Adrenal gland (tissue), 12 donors: ENCODE results near the gene MAML2. TPM values are rescaled to one million over a fixed set of nuclear protein-coding genes. Genes with fewer than 3 reads are reported as not detected.

Experiments used
- DNase-seq, 7 donors: peaks; one replicate each; pipeline ENCODE4 v3.0.0-alpha.2; 2019 to 2020
- H3K27ac ChIP-seq, 5 donors: fragments of 200-600 bp; sonication (generic) in 4 of 5; 1 replicate in 3 of 5; 2 replicates in 2 of 5; pipeline versions ENCODE4 v1.5.1 to v1.8.0; 2016 to 2020; ENCODE audit warnings: mild to moderate bottlenecking in 1 of 5
- H3K27me3 ChIP-seq: fragments of 200-600 bp; 2 replicates; pipeline ENCODE4 v1.8.0; 2021
- H3K36me3 ChIP-seq, 2 donors: fragments of 200-600 bp; replicated peaks in 1 of 2; 1 replicate in 1 of 2; 2 replicates in 1 of 2; pipeline versions ENCODE4 v1.5.1 to v1.8.0; 2018 to 2022
- H3K4me1 ChIP-seq, 2 donors: fragments of 200-600 bp; replicated peaks in 1 of 2; 1 replicate in 1 of 2; 2 replicates in 1 of 2; pipeline versions ENCODE4 v1.5.1 to v1.8.0; 2018 to 2021
- H3K4me3 ChIP-seq, 4 donors: fragments of 200-600 bp; sonication (generic) in 3 of 4; one replicate each; pipeline ENCODE4 v1.5.1; 2016 to 2018
- H3K9me3 ChIP-seq, 3 donors: fragments of 200-600 bp; sonication (generic) in 1 of 3; replicated peaks in 1 of 3; 1 replicate in 2 of 3; 2 replicates in 1 of 3; pipeline versions ENCODE4 v1.5.1 to v1.8.0; 2016 to 2021
- CTCF ChIP-seq, 6 experiments: fragments of 450-650 bp in 4 of 6; fragments of 200-600 bp in 2 of 6; sonication (generic) in 1 of 6; IDR thresholded peaks; 1 replicate in 5 of 6; 2 replicates in 1 of 6; pipeline versions ENCODE4 v1.5.1 to v1.8.0; 2016 to 2021; ENCODE audit warnings: antibody characterized with exemption in 6 of 6, mild to moderate bottlenecking in 2 of 6, moderate library complexity in 1 of 6
- POLR2A ChIP-seq, 2 donors: fragments of 450-650 bp; IDR thresholded peaks; one replicate each; pipeline ENCODE4 v1.6.1; 2017; ENCODE audit warnings: antibody characterized with exemption in 2 of 2, mild to moderate bottlenecking in 2 of 2, moderate library complexity in 1 of 2
- WGBS, 4 donors: extraction: QIAGEN DNeasy Blood & Tissue Kit in 2 of 4; methylation state at CpG; one replicate each; pipeline versions ENCODE4 v1.1.5 to v1.1.7; 2013 to 2017; 5-methylcytosine and 5-hydroxymethylcytosine counted together
- intact Hi-C, 2 donors: fragments of 100-400 bp; cut with DNase I; formaldehyde crosslinking; loops; one replicate each; pipeline versions ENCODE4 v1.14.1 to v1.15.0; 2022 to 2023
- polyA plus RNA-seq, 3 donors: library from polyadenylated mRNA; stranded (reverse); fragments of 200-250 nt in 2 of 3; fragments of 350-450 nt in 1 of 3; fragmentation: Illumina TruSeq in 1 of 3; extraction: RNeasy Lipid Tissue Mini Kit (QIAGEN cat#74804) in 1 of 3; gene quantifications; one replicate each; pipeline ENCODE4 v1.2.3, GENCODE V29; 2013 to 2014
- total RNA-seq, 9 donors: library from RNA; depleted of rRNA in 4 of 9; stranded (reverse); fragments of >200 nt in 4 of 9; fragments of 120-200 nt in 1 of 9; fragmentation: NEBNext Ultra II Directional in 1 of 9; extraction: Animal tissue kit (Norgen Biotek cat#: 25700) in 1 of 9; gene quantifications; one replicate each; pipeline versions ENCODE4 v1.1.0 to v1.2.4, GENCODE V29; 2013 to 2023
- donor health status: healthy with polysubstance abuse.
- donor health status: Bipolar disorder and iron deficiency.
- donor health status: DM: yes; HTN: yes; CAD: no.
- donor health status: DM: no; HTN: no; CAD: no.
- donor health status: DM: no; HTN: no; CAD: no.
- donor health status: DM: yes; HTN: yes; CAD: no.

MAML2 gene
- total and polyA plus RNA-seq, 12 donors = 1.4 to 19.4 (median 7.6) TPM

- Histone ChIP-seq H3K9me3 (no peaks in the 10 kb centered on the region), H3K4me1 (peaks cover 0 to 24% of the 10 kb centered on the region in 2 donors), H3K27me3 (no peaks in the 10 kb centered on the region), H3K27ac (peak overlapping the region; percentile 78 to 90 (median 84)), H3K4me3 (peak overlapping the region in 2 of 4 donors; percentile 20 to 58), H3K36me3 (no peaks in the 10 kb centered on the region)
- DNase-seq = peak; percentile 91 to 98 (median 98)
- peak in 1 of 2 donors; percentile 67 for TF ChIP-seq POLR2A (IDR thresholded peaks at IDR 0.05)
- no peak for TF ChIP-seq CTCF (IDR thresholded peaks at IDR 0.05)
- 0 to 1% (median 0%) methylated on average over 19 of the region's 19 CpGs for WGBS, 4 donors
- intact Hi-C loops = no loop called here
These were observed 99.9 kb downstream of the MAML2 start for GRCh38 chr11:96242971-96243647.

GRCh38 chr11:96242191-96242847, 100.7 kb downstream of the MAML2 start:
- Histone ChIP-seq H3K27ac (peak overlapping the region in 4 of 5 donors; percentile 83 to 90 (median 86)), H3K4me1 (peaks cover 0 to 22% of the 10 kb centered on the region in 2 donors), H3K4me3 (peak overlapping the region in 1 of 4 donors; percentile 58), H3K36me3 (no peaks in the 10 kb centered on the region), H3K9me3 (no peaks in the 10 kb centered on the region), H3K27me3 (no peaks in the 10 kb centered on the region)
- no peak for DNase-seq
- 37 to 44% (median 38%) methylated on average over 2 of the region's 2 CpGs for WGBS, 4 donors
- TF ChIP-seq POLR2A (IDR thresholded peaks at IDR 0.05) (no peak), CTCF (IDR thresholded peaks at IDR 0.05) (no peak)
- intact Hi-C loops = no loop called here

- Histone ChIP-seq H3K9me3 (no peaks in the 10 kb centered on the region), H3K36me3 (no peaks in the 10 kb centered on the region), H3K4me1 (peaks cover 0 to 13% of the 10 kb centered on the region in 2 donors), H3K27me3 (no peaks in the 10 kb centered on the region), H3K27ac (no peak overlapping the region), H3K4me3 (no peak overlapping the region)
- DNase-seq = no peak
- intact Hi-C loops = no loop called here
- 71 to 78% (median 72%) methylated on average over 5 of the region's 5 CpGs for WGBS, 4 donors
- TF ChIP-seq CTCF (IDR thresholded peaks at IDR 0.05) = no peak
- TF ChIP-seq POLR2A (IDR thresholded peaks at IDR 0.05) = no peak
These were observed 101.6 kb downstream of the MAML2 start for GRCh38 chr11:96241331-96241841.

- Histone ChIP-seq H3K36me3 (no peaks in the 10 kb centered on the region), H3K9me3 (no peaks in the 10 kb centered on the region), H3K4me3 (no peak overlapping the region), H3K4me1 (peaks cover 0 to 23% of the 10 kb centered on the region in 2 donors), H3K27me3 (no peaks in the 10 kb centered on the region), H3K27ac (no peak overlapping the region)
- no peak for DNase-seq
- intact Hi-C loops = no loop called here
- 90 to 94% (median 93%) methylated on average over 2 of the region's 2 CpGs for WGBS, 4 donors
- TF ChIP-seq CTCF (IDR thresholded peaks at IDR 0.05) = no peak
- TF ChIP-seq POLR2A (IDR thresholded peaks at IDR 0.05) = no peak
These were observed 104.3 kb downstream of the MAML2 start for GRCh38 chr11:96238563-96239135.
